Measurements from ENCODE around the gene IER3. TPM values are rescaled to one million over a fixed set of nuclear protein-coding genes. Genes with fewer than 3 reads are reported as not detected.
A peak's percentile ranks its signal among the peaks of the same experiment; 100 is the strongest.

The IER3 gene
- total and polyA plus RNA-seq, 2 of the 8 experiments (the other 6 are each of a cell fraction or from before 2014, with no cell fraction given), result 11.9 to 26.5 TPM

- no peak overlapping the region for H3K4ac ChIP-seq (replicated peaks; ENCODE audit: insufficient read length, low read depth, low read length)
- 0 out of 2 replicates have a peak overlapping the region, but pooled peaks have one; percentile 35 for H2BK5ac ChIP-seq (ENCODE audit: low read depth, low read length)
- H3K36me3 ChIP-seq (ENCODE audit: control insufficient read depth in 2 of 4, insufficient read depth in 4 of 4, low read length in 3 of 4), result no peaks in the 10 kb centered on the region
- H2BK20ac ChIP-seq (ENCODE audit: low read length), result no peak overlapping the region
- H4K8ac ChIP-seq (ENCODE audit: extremely low read depth, insufficient read depth, low read length), result no peak overlapping the region
- no peak overlapping the region for H3K4me3 ChIP-seq (ENCODE audit: extremely low read depth in 1 of 4, insufficient read depth in 2 of 4, low read depth in 3 of 4, low read length in 4 of 4)
- H2AFZ ChIP-seq (ENCODE audit: low read length), result 0 out of 2 replicates have a peak overlapping the region, but pooled peaks have one; percentile 3
- DNase-seq (ENCODE audit: low read depth in 1 of 2, low spot score in 2 of 2), result no peak
- H3K79me1 ChIP-seq (ENCODE audit: low read depth, low read length), result no peaks in the 10 kb centered on the region
- H3K9me3 ChIP-seq (ENCODE audit: insufficient read depth in 2 of 2, low read depth in 1 of 2, low read length in 1 of 2), result no peaks in the 10 kb centered on the region
- 0 out of 2 replicates have a peak overlapping the region, but pooled peaks have one; percentile 50 for H2BK12ac ChIP-seq (ENCODE audit: low read depth, low read length)
- no peak overlapping the region for H4K5ac ChIP-seq (ENCODE audit: insufficient read length, low read depth, low read length)
- H3K4me1 ChIP-seq (replicated peaks in 1 of 4; ENCODE audit: control insufficient read depth in 3 of 4, insufficient read depth in 4 of 4, low read length in 3 of 4), result peaks cover 0 to 7% (median 2%) of the 10 kb centered on the region in 4 experiments; a peak in 3 of 7 replicates
- 86% methylated on average over 8 of the region's 8 CpGs; no CpG with 5 or more reads in 1 of the 2 experiments for WGBS, 2 experiments (ENCODE audit: extremely low coverage in 1 of 2, insufficient coverage in 1 of 2, insufficient read length in 1 of 2, insufficient replicate concordance in 2 of 2, low coverage in 1 of 2, low lambda C conversion rate in 2 of 2, missing lambda C conversion rate in 1 of 2)
- H2BK15ac ChIP-seq (ENCODE audit: low read length), result peak overlapping the region; percentile 10; the same call in 1 of the 2 replicates
- no peaks in the 10 kb centered on the region; a peak in 1 of 7 replicates for H3K27me3 ChIP-seq (replicated peaks in 1 of 4; ENCODE audit: control insufficient read depth in 3 of 4, extremely low read depth in 1 of 4, insufficient read depth in 3 of 4, low read length in 3 of 4)
- H3K14ac ChIP-seq (ENCODE audit: insufficient read length), result no peak overlapping the region
- CTCF ChIA-PET (ENCODE audit: partially characterized antibody), result interaction anchor here (0.6 to 2.3 kb wide), 6 partner anchors 18 to 330 kb away, joined by 3 to 7 read pairs (median 4); partner anchors contain the start of gene DHX16
- H3K79me2 ChIP-seq (ENCODE audit: control insufficient read depth in 1 of 2, insufficient read depth in 2 of 2, low read length in 2 of 2), result no peaks in the 10 kb centered on the region
- POLR2A ChIA-PET (ENCODE audit: partially characterized antibody), result interaction anchor here (0.6 to 0.8 kb wide), 4 partner anchors 24 to 92 kb away, joined by 3 to 4 read pairs (median 3); no protein-coding TSS in a partner anchor
- H3K18ac ChIP-seq (ENCODE audit: extremely low read depth, low read length), result no peak overlapping the region
- H3K56ac ChIP-seq (replicated peaks; ENCODE audit: insufficient read length, low read depth, low read length), result no peak overlapping the region
- H3K23me2 ChIP-seq (ENCODE audit: low read depth, low read length), result peaks cover 4% of the 10 kb centered on the region; the same call in 1 of the 2 replicates
- FAIRE-seq, result no peak
- H4K20me1 ChIP-seq (replicated peaks in 1 of 2; ENCODE audit: control insufficient read depth in 1 of 2, insufficient read depth in 2 of 2, low read length in 2 of 2), result no peaks in the 10 kb centered on the region
- H2BK120ac ChIP-seq (replicated peaks; ENCODE audit: low read depth, low read length), result no peak overlapping the region
- H3K27ac ChIP-seq (ENCODE audit: low read depth, low read length), result no peak overlapping the region
- no peak overlapping the region for H3K23ac ChIP-seq (ENCODE audit: insufficient read length)
- H3K9ac ChIP-seq (replicated peaks in 1 of 4; ENCODE audit: extremely low read depth in 1 of 4, low read depth in 3 of 4, low read length in 3 of 4), result no peak overlapping the region
- 0 out of 2 replicates have a peak overlapping the region, but pooled peaks have one; percentile 41 for H2AK5ac ChIP-seq (ENCODE audit: low read depth, low read length)
- H3K4me2 ChIP-seq (ENCODE audit: insufficient read depth in 1 of 2, low read depth in 2 of 2, low read length in 2 of 2), result no peak overlapping the region
- no peak overlapping the region for H4K91ac ChIP-seq (replicated peaks; ENCODE audit: insufficient read length, low read length)
- TF ChIP-seq CEBPB (IDR thresholded peaks at IDR 0.05; ENCODE audit: low read depth, low read length) (no peak), CREB1 (IDR thresholded peaks at IDR 0.05) (no peak), CBX8 (IDR thresholded peaks at IDR 0.05; ENCODE audit: borderline replicate concordance, low read depth, low read length) (no peak), TAF1 (IDR thresholded peaks at IDR 0.05; ENCODE audit: low read depth, low read length) (no peak), SIRT6 (IDR thresholded peaks at IDR 0.05; ENCODE audit: low read length) (no peak), MAFK (IDR thresholded peaks at IDR 0.05; ENCODE audit: low read depth, low read length) (no peak), KDM4A (IDR thresholded peaks at IDR 0.05; ENCODE audit: low read depth, low read length, severe bottlenecking) (no peak), EGR1 (IDR thresholded peaks at IDR 0.05; ENCODE audit: borderline replicate concordance, low read depth, low read length) (no peak), HDAC6 (IDR thresholded peaks at IDR 0.05; ENCODE audit: low read depth, low read length) (no peak), RNF2 (IDR thresholded peaks at IDR 0.05; ENCODE audit: borderline replicate concordance, low read depth, low read length, missing control alignments, poor library complexity, severe bottlenecking) (no peak), SUZ12 (IDR thresholded peaks at IDR 0.05; ENCODE audit: low read length) (no peak), NANOG (IDR thresholded peaks at IDR 0.05; ENCODE audit: insufficient read depth, low read depth, low read length, poor library complexity, severe bottlenecking) (no peak), SIX5 (IDR thresholded peaks at IDR 0.05; ENCODE audit: low read depth, low read length) (no peak)
Observed at GRCh38 chr6:30748851-30749540, 4.6 kb upstream of the IER3 start.
